Stimulated activated CD8-positive, alpha-beta memory T cell treated with anti-CD3 and anti-CD28 coated beads, Interleukin-7, amount 100 ng/mL, for 1 hour (primary cell): ENCODE measurements around the gene PPP1R7.
A peak's percentile ranks its signal among the peaks of the same experiment; 100 is the strongest.
"Not testable (repeated sequence)": the region's sequence is repeated elsewhere in the genome, so short reads cannot be mapped to it uniquely, and the experiment has no call there.

Experiments
- DNase-seq, 2 donors: peaks; one replicate each; pipeline ENCODE4 v3.0.0-alpha.2; 2020; ENCODE audit warnings: low read depth in 2 of 2

PPP1R7 gene

DNA sequence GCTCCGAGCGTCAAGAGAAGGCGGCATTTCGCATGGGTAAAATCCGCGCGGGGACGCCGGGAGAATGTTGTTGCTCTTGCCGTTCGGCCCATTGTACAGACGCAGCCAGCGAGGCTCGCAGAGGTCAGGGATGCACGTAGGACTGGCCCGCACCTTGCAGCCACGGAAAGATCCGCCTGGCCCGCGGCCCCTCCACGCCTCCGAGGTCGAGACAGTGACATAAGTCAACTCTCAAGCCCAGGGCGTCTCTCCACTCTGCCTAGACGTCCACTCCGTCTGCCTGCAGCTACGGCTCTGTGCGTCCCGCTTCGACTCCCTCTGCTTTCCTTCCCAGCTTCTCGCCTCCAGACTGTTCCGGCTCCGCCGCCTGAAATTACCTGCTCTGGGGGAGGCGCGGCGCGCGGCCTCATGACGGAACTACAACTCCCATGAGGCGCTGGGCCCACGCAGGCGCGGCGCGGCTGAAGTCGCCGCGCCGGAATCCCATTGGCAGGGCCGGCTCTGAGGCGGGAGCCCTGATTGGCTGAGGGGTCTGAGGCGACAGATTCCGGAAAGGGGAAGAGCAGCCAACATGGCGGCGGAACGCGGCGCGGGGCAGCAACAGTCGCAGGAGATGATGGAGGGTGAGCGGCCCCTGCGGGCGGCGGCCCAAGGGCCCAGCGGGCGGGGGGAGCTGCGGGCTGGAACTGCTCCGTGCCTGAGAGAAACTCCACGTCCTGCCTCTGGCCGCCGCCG, at the start of gene PPP1R7:
Gene PPP1R7, plus strand, starts transcription at position 543 of the 735 bp plus-strand sequence. Its CDS starts 29 bp downstream, at position 572.
- peak; percentile 83 to 85 for DNase-seq

- DNase-seq: peak; percentile 70 to 75
These were observed 47.9 kb upstream of the PPP1R7 start, which contains the start of gene MTERF4 for GRCh38 chr2:241102239-241102803. MTERF4 (minus strand) TSS chr2:241102287; CDS start chr2:241102273, 14 bp downstream.

DNA sequence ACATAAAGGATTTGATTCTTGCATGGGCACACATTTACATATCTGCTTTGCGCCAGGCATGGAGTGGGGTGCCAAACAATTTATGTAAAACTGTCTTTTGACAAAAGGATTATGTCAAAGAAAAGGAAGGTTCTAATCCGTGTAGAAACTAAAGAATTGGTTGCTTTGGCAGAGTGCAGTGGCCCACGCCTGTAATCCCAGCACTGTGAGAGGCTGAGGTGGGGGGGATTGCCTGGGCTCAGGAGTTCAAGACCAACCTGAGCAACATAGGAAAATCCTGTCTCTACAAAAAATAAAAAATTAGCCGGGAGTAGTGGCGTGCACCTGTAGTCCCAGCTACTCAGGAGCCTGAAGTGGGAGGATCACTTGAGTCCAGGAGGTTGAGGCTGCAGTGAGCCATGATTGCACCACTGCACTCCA, 47.1 kb upstream of the PPP1R7 start:
- DNase-seq: no peak

DNA sequence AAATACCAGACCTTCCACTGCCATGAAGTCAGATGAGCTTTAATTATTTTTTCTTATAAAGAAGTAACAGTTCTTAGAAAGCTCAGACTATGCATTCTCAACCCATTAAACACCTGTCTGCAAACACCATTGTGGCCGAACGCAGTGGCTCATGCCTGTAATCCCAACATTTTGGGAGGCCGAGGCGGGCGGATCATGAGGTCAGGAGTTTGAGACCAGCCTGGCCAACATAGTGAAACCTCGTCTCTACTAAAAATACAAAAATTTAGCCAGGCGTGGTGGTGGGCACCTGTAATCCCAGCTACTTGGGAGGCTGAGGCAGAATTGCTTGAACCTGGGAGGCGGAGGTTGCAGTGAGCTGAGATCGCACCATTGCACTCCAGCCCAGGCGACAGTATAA, 45.7 kb upstream of the PPP1R7 start:
- DNase-seq: not testable (repeated sequence)

DNA sequence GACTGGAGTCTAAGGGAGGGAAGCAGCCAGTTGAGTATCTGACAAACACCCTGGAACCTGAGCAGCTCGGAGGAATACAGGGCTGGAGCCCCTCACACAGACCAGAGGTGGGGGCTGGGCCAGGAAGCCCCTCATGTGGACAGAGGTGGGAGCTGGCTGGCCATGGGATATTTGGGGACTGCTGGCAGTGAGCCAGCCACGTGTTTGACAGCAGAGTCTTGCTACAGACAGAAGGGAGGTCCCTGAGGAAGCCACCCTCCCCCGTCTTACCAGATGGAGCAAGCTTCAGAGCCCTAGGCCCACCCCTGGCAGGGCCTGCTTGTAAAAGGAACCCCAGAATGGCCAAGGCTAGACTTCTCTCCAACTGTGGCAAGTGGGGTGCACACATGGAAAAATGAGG, 44.6 kb upstream of the PPP1R7 start:
- DNase-seq: no peak

DNA sequence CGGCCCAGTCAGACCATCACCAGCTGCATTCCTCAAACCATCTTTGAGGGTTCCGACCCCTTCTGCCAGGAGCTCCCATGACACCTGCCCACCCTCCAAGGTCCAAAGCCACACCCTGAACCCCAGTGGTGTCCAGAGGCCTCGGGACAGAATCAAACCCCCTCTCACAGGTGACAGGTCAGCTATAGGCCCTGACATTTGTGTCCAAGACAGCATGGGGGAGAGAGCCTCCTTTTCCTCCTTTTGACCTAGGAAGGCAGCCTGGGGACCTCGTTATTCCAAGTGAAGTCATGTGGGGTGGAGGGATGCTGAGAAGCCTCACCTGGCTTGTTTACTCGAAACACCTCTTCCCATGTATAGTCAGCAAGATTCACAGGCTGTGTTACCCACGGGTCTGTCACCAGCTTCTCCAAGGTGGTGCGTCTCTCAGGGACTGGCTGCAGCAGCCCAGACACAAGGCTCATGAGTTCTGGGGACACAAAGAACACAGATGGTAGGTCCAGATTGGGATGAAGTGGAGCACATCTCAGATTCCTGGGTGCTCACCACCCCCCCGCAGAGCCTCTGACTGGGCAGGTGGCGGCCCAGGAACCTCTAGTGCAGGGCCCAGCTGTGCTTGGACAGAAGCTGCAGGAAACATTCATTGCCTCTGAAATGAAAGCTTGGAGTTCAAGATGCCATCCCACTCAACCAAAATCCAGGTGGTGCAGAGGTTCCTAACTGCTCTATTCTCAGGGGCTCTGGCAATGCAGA, 43.1 kb upstream of the PPP1R7 start:
- no peak for DNase-seq

DNA sequence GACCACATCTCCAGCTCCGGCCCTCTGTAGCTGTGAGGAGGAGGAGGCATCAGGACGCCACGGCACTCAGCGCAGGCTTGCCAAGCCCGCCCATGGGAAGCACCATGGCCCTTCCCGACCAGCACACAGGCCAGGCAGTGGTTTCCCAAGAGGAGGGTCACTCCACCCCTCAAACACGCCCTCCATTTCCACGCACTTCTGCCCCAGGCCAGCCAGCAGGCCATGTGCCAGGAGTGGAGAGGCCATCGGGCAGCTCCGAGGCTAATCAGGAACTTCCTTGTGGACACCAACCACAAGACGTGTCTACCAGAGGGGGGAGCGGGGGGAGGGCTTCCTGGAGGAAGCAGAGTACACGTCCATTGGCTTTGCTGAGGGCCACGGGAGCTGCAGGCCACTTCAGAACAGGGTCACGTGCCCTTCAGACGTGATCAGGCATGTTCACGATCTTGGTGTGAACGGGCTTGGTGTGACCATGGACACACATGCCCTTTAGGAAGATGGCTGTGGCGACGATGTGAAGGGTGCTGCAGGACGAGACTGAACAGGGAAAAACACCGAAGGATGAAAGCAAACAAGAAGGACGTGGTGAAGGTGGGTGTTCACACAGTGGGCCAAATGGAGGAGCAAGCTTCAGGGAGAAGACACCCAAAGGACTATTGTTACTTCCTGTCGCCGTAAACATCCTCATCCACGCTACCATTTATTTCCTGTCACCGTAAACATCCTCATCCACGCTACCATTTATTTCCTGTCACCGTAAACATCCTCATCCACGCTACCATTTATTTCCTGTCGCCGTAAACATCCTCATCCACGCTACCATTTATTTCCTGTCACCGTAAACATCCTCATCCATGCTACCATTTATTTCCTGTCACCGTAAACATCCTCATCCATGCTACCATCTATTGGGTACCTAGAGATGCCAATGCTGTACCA, 41.7 kb upstream of the PPP1R7 start:
- no peak for DNase-seq

- DNase-seq: no peak
These were observed 40.8 kb upstream of the PPP1R7 start for GRCh38 chr2:241109210-241110088.

DNA sequence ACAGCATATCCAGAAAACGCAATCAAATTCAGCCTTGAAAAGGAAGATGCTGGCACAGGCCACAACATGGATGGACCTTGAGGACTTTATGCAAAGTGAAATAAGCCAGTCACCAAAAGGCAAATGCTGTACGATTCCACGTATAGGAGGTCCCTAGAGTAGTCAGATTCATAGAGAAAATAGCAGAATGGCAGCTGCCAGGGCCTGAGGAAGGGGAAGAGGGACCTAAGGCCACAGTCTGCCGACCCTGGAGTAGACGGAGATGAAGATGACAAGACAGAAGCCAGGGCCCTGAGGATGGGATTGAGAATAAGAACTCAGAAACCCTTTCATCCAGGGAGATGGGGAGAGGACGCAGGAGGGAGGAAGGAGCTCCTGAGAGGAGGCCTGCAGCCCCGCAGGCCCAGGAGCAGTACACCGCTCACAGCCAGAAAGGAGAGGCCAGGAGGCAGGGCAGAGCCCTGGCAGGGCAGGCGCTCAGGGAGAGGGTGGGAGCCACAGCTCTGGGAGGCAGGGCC, 40.1 kb upstream of the PPP1R7 start:
- no peak for DNase-seq

- no peak for DNase-seq
These were observed 39.4 kb upstream of the PPP1R7 start for GRCh38 chr2:241110607-241111439.

- no peak for DNase-seq
These were observed 38.8 kb upstream of the PPP1R7 start for GRCh38 chr2:241111440-241111805.

GRCh38 chr2:241112046-241112445, 38.2 kb upstream of the PPP1R7 start:
- DNase-seq: no peak

DNA sequence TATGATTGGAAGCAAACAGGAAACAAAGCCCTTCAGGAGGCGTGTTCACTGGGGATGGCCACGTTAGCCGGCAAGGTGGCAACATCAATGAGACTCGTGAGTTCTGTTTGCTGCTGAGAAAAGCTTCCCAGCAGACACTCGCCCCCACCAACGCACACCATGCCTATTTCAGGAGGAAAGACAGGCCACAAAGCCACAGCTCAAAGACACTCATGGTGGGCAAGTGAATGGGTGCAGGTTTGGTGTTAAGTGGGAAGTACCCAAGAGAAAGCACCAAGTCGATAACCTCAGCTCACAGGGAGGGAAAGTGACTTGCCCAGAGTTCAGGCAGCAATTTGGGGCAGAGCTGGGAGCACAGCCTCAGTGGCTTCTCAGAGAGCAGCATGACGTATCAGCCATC, 37.7 kb upstream of the PPP1R7 start:
- no peak for DNase-seq

- DNase-seq: no peak
These were observed 35.4 kb upstream of the PPP1R7 start for GRCh38 chr2:241114836-241115235.

- DNase-seq: no peak
These were observed 34.9 kb upstream of the PPP1R7 start for GRCh38 chr2:241115361-241115760.

GRCh38 chr2:241116606-241117560, 33.4 kb upstream of the PPP1R7 start:
- no peak for DNase-seq

GRCh38 chr2:241118737-241119505, 31.3 kb upstream of the PPP1R7 start:
- DNase-seq: no peak

GRCh38 chr2:241120440-241120839, 29.8 kb upstream of the PPP1R7 start:
- DNase-seq: no peak
